ENCODE results near the gene SLC25A29.
"Not testable (repeated sequence)": the region's sequence is repeated elsewhere in the genome, so short reads cannot be mapped to it uniquely, and the experiment has no call there.

Gene SLC25A29

DNA sequence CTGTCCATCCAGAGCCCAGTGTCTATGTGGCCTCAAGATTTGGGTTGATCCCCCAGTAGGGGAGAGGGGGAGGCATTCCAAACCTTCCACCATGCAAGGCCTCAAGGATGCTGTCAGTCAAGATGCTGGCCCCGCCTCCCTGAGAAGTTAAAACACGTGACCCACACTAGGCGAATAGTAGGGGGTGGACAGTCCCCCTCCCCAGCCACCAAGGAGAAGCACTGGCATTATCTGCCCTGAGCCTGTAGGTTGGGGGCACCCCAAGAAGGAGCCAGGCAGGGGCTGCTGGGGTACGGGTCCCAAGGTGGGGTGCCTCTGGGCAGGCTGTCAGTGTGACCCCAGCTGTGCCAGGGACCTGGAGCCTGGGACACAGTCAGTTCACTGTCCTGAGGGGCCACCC is 2.3 kb downstream of the SLC25A29 start:
- TF ChIP-seq, protein P1, sequence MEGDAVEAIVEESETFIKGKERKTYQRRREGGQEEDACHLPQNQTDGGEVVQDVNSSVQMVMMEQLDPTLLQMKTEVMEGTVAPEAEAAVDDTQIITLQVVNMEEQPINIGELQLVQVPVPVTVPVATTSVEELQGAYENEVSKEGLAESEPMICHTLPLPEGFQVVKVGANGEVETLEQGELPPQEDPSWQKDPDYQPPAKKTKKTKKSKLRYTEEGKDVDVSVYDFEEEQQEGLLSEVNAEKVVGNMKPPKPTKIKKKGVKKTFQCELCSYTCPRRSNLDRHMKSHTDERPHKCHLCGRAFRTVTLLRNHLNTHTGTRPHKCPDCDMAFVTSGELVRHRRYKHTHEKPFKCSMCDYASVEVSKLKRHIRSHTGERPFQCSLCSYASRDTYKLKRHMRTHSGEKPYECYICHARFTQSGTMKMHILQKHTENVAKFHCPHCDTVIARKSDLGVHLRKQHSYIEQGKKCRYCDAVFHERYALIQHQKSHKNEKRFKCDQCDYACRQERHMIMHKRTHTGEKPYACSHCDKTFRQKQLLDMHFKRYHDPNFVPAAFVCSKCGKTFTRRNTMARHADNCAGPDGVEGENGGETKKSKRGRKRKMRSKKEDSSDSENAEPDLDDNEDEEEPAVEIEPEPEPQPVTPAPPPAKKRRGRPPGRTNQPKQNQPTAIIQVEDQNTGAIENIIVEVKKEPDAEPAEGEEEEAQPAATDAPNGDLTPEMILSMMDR (IDR thresholded peaks at IDR 0.05; ENCODE audit: extremely low read depth, insufficient read depth, missing control alignments) = no peak
- in situ Hi-C loops (cut with MboI; ENCODE audit: low pct_unique_long_range_greater_than_20kb, low sequenced_read_pairs, unreplicated experiment) = no loop called here

DNA sequence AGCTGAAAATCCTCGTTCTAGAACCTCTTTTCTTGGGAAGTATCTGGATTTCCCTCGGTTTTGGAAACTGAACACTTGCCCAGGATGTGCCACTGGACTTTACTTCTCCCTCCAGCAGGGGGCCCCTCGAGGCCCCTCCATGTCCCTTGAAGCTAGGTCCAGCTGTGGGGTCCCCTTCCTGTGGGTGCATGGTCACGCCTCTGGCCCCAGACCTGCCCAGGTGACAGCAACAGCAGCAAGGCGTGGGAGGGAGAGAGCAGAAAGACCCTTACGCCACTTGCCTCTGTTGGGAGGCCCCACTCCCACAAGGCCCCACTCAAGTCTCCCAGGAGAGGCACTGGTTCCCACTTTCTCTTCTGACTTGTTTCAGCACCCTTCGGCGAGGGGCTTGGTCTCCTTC is 3.1 kb downstream of the SLC25A29 start:
- no peak for DNase-seq (ENCODE audit: low spot score)
- in situ Hi-C loops (cut with MboI; ENCODE audit: low pct_unique_long_range_greater_than_20kb, low sequenced_read_pairs, unreplicated experiment) = no loop called here
- TF ChIP-seq, protein P1 (IDR thresholded peaks at IDR 0.05; ENCODE audit: extremely low read depth, insufficient read depth, missing control alignments) = peak; percentile 62

More for the DNA sequence above, 2.3 kb downstream of the SLC25A29 start:
- DNase-seq (ENCODE audit: low spot score) = no peak

DNA sequence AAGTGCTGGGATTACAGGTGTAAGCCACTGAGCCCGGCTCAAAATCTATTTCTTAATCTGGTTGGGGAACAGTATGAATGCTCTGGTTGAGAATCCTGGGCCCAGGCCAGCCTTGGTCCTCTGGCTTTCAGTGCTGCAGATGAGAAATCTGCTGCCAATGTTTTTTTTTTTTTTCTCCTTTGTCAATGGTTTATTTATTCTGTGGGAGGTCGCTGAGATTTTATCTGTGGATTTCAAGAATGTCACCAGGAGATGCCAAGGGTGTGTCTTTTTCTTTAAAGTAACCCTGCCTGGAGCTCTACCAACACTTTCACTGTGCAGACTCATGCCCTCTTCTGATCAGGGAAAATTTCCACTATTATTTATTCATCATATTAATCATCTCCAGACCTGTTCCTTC is 3.6 kb downstream of the SLC25A29 start:
- no peak for DNase-seq (ENCODE audit: low spot score)
- TF ChIP-seq, protein P1 (IDR thresholded peaks at IDR 0.05; ENCODE audit: extremely low read depth, insufficient read depth, missing control alignments) = no peak
- in situ Hi-C loops (cut with MboI; ENCODE audit: low pct_unique_long_range_greater_than_20kb, low sequenced_read_pairs, unreplicated experiment) = no loop called here

DNA sequence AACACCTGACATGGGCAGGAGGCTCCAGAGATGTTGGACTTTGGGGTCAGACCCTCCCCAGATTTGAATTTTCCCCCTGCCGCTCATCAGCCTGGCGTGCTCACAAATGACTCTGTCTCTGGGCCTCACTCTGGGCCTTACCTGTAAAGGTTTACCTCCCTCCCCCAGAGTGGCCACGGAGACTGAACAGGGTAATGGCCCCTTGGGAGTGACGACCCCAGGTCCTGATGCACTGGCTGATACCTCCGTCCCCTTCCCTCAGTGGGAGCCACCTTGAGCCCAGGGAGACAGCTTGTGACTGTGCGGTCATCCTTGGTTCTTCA is 7.0 kb downstream of the SLC25A29 start:
- in situ Hi-C loops (cut with MboI; ENCODE audit: low pct_unique_long_range_greater_than_20kb, low sequenced_read_pairs, unreplicated experiment) = no loop called here
- DNase-seq (ENCODE audit: low spot score) = no peak
- TF ChIP-seq, protein P1 (IDR thresholded peaks at IDR 0.05; ENCODE audit: extremely low read depth, insufficient read depth, missing control alignments) = no peak

DNA sequence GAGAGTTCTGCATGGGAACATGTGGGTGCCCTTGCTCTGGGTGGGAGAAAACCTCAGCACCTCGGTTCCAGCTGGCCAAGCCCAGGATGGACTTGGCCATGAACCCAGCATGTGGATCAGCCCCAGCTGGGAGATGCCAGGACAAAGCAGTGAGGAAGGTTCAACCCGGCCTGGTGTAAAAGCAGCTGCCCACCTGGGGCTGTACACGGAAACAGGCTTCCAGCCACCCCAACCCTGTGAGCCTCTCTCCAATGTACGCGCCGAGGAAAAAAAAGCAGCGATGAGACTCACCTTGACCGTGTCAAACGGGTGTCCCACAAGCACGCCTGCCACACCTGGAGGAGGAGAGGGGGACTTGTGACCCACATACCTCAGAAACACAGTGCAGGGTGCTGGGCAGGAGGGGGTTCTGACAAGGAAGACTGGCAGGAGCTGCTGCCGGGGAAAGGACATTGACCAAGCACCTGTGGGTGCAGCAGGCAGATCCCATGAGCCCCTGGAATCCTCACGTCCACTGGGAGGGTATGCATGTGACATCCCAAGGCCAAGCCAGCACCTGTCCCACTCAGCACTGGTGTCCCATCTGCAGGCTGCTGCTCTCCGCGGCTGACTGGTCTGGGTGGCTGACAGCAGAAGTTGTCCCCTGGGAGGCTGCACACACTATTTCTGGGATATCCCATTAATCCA is 7.5 kb downstream of the SLC25A29 start:
- TF ChIP-seq, protein P1 (IDR thresholded peaks at IDR 0.05; ENCODE audit: extremely low read depth, insufficient read depth, missing control alignments) = no peak
- DNase-seq (ENCODE audit: low spot score) = peak; percentile 17
- in situ Hi-C loops (cut with MboI; ENCODE audit: low pct_unique_long_range_greater_than_20kb, low sequenced_read_pairs, unreplicated experiment) = no loop called here

DNA sequence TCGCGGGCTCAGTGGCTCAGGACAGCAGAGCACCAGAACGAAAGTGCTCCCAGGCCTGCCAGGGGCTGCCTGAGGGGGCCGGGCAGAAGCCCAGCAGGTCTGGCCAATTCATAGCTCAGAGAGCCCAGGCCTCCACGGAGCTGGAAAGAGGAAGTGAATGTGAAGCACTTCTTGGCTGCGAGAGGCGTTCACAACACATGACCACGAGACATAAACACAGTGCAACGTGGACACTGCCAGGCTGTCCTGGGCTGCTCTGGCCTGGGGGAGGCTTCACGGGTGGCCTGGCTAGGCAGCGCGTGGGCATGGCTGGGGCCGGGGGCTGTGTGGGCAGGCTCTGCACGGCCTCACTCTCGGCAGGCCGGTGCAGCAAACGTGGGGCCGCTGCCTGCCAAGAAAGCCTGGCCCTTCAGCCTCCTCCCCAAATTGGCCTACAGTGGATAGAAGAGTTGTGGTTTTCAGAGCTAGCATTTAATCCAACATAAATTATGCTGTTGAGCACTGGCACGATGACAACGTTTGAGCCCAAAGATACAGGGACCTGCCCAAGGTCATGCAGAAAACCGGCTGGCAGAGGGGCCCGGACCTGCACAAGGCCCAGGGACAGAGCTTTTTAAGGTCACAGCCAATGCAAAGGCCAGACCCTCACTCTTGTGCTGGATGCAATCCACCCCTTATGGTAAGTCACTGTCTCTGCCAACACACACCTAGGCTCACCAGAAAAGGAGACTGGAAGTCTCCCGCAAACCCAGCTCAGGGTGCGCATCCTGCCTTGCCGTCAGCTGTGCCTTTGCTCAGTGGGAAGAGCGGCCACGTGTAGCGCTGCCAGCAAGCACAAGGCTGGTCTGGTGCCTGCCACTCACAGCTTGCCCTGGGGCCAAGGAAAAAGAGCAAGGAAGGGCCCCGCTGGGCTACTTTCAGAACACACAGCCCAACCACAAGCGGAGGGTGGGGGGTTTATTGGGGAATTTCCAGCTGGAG is 8.6 kb downstream of the SLC25A29 start:
- in situ Hi-C loops (cut with MboI; ENCODE audit: low pct_unique_long_range_greater_than_20kb, low sequenced_read_pairs, unreplicated experiment) = no loop called here
- TF ChIP-seq, protein P1 (IDR thresholded peaks at IDR 0.05; ENCODE audit: extremely low read depth, insufficient read depth, missing control alignments) = no peak
- DNase-seq (ENCODE audit: low spot score) = peak; percentile 91

DNA sequence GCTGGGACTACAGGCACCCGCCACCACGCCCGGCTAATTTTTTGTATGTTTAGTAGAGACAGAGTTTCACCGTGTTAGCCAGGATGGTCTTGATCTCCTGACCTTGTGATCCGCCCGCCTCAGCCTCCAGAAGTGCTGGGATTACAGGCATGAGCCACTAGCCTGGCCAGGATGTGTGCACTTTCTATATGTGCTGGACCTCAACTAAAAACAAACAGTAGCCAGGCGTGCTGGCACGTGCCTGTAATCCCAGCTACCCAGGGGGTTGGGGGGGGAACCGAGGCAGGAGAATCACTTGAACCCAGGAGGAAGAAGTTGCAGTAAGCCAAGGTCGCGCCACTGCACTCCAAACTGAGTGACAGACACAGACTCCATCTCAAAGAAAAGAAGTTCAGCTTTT is 9.5 kb downstream of the SLC25A29 start:
- in situ Hi-C loops (cut with MboI; ENCODE audit: low pct_unique_long_range_greater_than_20kb, low sequenced_read_pairs, unreplicated experiment); DNase-seq (ENCODE audit: low spot score): not testable (repeated sequence)

All from GM13977 (cell line).